Dedifferentiated amniotic fluid mesenchymal stem cell (primary cell): ENCODE measurements around the gene SCARB2.

Experiments used
- DNase-seq: peaks from one replicate; pipeline ENCODE4 v3.0.0-alpha.2; 2016; ENCODE audit errors: extremely low spot score

SCARB2 gene

DNA sequence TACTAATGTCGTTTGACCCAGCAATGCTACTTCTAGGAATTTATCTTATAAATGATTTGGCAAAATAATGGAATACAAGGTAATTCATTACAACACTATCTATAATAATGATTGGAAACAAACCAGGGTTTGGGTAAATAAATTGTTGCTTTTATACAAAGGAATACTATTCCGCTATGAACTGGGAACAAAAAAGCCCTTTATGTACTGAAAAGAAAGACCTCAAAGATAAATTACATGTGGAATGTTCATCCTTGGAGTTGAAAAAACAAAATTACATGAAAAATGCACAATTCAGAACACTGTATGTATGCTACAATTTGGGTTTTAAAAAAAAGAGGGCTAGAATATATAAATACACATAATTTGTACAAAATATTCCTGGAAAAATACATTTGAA lies 60.3 kb downstream of the SCARB2 start:
- DNase-seq, result no peak

DNA sequence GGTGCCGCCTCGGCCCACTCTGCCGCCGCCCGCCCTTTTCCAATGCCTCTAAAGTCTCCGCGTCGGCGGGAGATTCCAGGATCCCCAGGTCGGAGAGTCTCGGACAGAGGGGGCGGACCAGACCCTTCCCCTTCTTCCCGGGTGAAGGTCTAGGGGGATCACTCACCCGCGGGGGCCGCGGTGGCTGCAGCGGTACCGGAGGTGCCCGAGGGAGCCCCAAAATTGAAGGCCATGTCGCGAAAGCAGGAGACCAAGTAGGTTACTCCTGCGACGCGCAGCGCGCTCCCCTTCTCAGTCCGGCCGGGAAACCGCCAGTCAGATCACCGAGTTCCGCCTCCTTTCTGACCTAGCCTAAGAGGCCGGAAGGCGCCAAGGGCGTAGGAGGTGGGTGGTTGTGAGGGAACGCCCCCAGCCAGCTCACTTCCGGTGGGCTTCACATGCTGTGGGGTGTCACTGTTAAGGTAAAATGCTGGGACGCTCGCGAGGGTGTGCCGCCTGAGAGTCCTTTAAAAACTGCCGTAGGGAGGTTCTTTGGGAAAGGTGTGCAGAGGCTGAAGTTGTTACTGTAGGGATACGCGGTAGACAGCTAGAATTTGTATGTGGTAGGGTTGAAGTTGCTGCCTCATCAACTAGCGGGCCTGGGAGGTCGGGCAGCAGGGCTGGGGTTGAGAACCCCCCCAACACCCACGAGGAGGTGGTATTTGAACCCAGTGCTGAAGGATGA lies 65.3 kb downstream of the SCARB2 start, which contains the start of gene NUP54:
NUP54 (minus strand) TSS at position 256 of the 724 bp plus-strand sequence; CDS start at position 233, 23 bp downstream.
- DNase-seq, result peak; percentile 94

DNA sequence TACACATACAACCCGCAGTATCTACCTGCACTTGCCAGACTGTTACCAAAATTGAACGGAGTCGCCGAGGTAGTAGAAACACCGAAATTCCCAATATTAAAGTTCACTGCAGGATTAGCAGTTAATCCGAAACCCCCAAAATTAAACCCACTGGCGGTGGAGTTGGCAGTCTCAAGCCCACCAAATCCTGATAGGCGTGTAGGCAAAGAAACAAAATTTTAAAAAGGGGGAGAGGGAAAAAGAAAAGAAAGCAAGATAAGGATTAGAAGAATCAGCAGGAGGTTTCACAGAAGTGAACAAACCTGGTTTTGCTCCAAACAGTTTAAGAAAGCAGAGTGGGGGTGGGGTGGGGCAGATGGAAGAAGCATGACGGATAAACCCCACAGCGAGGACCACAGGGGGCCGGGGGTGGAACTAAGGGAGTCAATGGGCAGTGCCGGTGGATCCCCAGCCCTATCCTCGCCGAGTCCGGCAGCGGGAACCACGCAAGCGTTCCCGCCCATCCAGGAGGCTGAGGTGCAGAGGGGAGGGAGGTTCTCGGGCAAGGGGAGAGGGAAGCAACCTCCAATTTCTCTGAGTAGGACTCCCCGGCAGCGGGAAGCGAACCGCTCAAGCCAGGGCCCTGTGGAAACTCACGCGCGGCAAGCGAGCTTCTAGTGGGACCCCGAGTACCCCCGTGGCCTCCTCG lies 66.0 kb downstream of the SCARB2 start:
- no peak for DNase-seq

DNA sequence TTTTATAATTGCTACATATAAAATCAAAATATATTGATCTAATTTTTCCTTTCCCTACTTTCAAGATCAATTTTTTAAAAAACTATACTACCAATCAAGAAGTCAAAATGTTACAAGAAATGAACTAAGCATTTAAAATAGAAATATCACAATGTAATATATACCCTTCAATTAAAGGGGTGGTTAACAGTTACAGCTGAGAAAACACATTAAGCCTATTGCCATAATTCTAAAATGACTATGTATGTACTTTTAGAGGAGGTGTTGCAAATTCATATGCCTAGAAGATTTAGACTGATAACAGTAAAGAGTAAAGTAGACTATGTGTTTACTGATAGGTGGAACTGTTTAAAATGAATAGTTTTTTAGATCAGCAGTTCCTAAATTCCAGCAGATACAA lies 69.1 kb downstream of the SCARB2 start:
- no peak for DNase-seq

GRCh38 chr4:76141241-76141640 lies 72.4 kb downstream of the SCARB2 start:
- DNase-seq, result no peak

DNA sequence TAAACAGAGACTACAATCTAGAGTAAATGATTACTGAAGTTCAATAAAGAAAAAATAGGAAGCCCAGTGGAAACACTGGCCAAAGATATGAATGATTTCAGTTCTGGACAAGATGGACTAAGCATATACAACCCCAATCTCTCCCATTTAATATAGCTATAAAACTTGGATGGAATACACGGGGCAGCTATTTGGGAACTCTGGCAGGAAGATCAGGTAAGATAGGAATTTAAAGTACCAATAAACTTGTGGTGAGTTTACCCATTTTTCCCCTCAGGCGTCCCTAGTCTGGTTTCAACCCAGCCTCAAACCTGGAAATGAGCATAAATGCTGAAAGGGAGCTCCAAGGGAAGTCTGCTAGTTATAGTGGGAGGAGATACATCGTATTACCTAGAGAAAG lies 85.9 kb downstream of the SCARB2 start:
- DNase-seq, result no peak

GRCh38 chr4:76125816-76126215 lies 87.8 kb downstream of the SCARB2 start:
- DNase-seq, result no peak

DNA sequence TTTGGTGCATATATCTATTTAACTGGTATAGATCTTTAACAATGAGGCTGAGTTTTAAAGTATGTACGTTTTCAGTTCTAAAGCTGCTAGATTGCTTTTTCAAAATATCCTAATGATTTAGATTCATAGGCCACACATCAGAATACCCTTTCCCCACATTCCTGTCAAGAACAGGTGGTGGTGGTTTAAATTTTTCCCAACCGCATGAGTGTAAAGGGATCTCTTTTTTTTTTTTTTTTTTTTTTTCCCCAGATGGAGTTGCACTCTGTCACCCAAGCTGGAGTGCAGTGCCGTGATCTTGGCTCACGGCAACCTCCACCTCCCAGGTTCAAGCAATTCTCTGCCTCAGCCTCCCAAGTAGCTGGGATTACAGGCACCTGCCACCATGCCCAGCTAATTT lies 93.4 kb downstream of the SCARB2 start:
- no peak for DNase-seq

GRCh38 chr4:76117536-76117935 lies 96.1 kb downstream of the SCARB2 start:
- DNase-seq, result no peak

DNA sequence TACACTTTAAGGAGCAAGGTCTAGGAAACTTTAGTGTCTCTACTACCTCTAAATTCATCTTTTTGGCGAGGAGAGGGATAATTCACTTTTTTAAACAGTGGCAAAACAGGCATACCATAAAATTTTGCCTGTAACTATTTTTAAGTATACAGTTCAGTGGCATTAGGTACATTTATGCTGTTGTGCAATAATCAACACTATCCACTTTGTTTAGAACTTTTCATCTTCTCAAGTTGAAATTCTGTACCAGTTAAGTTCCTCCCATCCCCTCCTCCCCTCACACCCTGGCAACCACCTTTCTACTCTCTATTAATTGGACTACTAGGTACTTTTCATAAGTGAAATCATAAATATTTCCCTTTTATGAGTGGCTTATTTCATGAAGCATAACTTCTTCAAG lies 96.8 kb downstream of the SCARB2 start:
- DNase-seq, result no peak
